ENCODE results near the gene NEUROD2.

NEUROD2 gene

GRCh38 chr17:39578272-39578671, 29.4 kb downstream of the NEUROD2 start:
- DNase-seq = no peak

- no peak for DNase-seq
Measured at GRCh38 chr17:39576187-39576586, 31.5 kb downstream of the NEUROD2 start.

GRCh38 chr17:39573447-39574298, 34.0 kb downstream of the NEUROD2 start:
- no peak for DNase-seq

- DNase-seq = no peak
Measured at GRCh38 chr17:39572121-39572520, 35.6 kb downstream of the NEUROD2 start.

- no peak for DNase-seq
Measured at GRCh38 chr17:39569126-39569525, 38.6 kb downstream of the NEUROD2 start.

GRCh38 chr17:39568702-39569101, 39.0 kb downstream of the NEUROD2 start:
- DNase-seq = no peak

- no peak for DNase-seq
Measured at GRCh38 chr17:39566094-39566850, 41.4 kb downstream of the NEUROD2 start.

- no peak for DNase-seq
Measured at GRCh38 chr17:39564211-39564848, 43.4 kb downstream of the NEUROD2 start.

GRCh38 chr17:39563476-39563875, 44.2 kb downstream of the NEUROD2 start:
- no peak for DNase-seq

GRCh38 chr17:39562976-39563375, 44.7 kb downstream of the NEUROD2 start:
- no peak for DNase-seq

GRCh38 chr17:39562395-39562794, 45.3 kb downstream of the NEUROD2 start:
- DNase-seq = no peak

GRCh38 chr17:39556423-39556822, 51.3 kb downstream of the NEUROD2 start:
- no peak for DNase-seq

GRCh38 chr17:39555368-39555767, 52.4 kb downstream of the NEUROD2 start:
- DNase-seq = no peak
